HG03064 (cell line): ENCODE measurements around the gene ATP6V1D.
A peak's percentile ranks its signal among the peaks of the same experiment; 100 is the strongest.
"Not testable (repeated sequence)": the region's sequence is repeated elsewhere in the genome, so short reads cannot be mapped to it uniquely, and the experiment has no call there.

ENCODE experiments used
- ATAC-seq: cut with Tn5 transposase; IDR thresholded peaks from one replicate; pipeline ENCODE4 v1.9.1; 2021; ENCODE audit warnings: low read depth; ENCODE audit not compliant: unreplicated experiment

The ATP6V1D gene

DNA sequence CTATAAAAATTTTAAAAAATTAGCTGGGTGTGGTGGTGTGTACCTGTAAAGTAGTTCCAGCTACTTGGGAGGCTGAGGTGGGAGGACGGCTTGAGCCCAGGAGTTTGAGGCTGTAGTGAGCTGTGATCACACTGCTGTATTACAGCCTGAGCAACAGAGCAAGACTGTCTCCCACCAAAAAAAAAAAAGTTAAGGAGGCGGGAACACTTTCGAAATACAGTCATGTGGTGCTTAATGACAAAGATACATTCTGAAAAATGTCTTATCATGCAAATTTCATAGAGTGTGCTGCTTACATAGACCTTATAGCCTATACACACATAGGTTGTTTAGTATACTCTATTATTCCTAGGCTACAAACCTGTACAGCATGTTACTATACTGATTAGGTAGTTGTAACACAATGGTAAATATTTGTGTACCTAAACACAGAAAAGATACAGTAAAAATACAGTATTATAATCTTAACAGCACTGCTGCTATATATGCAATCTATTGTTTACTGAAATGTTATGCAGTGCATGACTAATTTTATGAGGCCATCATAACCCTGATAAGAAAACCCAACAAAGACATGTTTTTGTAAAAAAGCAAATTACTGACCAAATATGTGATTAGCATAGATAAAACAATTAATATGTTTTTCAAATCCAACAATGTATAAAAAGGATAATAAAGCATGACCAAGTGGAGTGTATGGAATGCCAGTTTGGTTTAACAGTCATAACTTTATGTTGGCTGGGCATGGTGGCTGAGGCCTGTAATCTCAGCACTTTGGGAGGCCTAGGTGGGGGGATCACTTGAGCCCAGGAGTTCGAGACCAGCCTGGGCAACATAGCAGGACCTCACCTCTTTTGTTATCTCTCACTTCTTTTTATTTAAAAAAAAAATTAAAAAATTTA is 11.9 kb upstream of the ATP6V1D start:
- ATAC-seq: no peak

DNA sequence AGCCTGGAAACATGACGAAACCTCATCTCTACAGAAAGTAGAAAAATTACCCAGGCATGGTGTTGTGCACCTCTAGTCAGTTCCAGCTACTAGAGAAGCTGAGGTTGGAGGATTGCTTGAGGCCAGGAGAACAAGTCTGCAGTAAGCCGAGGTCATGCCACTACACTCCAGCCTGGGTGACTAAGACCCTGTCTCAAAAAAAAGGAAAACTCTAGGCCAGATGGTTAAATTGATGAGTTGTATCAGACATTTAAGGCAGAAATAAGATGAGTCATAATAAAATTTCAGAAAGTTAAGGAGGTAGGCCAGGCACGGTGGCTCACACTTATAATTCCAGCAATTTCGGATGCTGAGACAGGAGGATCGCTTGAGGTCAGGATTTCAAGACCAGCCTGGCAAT is 11.2 kb upstream of the ATP6V1D start:
- ATAC-seq: no peak

- ATAC-seq: no peak
Measured at GRCh38 chr14:67365476-67365875, 5.9 kb upstream of the ATP6V1D start.

DNA sequence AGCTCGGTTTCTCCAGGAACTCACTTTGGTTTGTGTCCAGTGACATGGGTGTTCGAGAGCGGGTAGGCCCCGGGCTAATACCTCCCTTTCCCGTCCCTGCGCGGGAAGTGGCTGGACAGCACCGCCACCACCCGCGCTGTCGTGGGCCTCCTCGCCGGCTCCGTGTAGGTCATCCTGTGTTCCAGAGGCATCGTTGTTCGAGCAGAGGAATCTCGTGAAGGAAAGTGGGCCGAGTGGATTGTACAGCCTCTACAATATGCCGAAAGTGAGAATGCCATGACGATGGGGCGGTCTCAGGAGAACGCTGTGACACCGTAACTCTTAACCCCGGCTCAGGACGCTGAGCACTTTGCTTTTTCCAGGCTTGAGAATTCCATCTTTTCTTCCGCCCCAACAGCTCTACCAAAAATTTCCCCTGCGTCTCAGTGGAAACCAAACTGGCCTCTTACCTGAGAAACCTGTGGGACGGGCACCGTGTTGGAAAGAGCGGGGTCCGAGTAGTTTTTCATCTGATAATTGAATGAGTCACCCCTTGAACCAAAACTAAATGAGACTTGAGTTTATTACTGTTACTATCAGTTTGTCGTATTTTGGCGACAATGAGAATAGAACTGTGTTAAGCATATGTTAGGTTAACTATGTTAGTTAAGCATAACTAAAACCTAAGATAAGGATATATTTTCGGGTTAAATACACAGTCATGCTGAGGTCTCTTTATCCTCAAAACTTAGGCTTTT is 1.0 kb upstream of the ATP6V1D start:
- ATAC-seq: peak; percentile 31

- peak; percentile 1 for ATAC-seq
Measured at GRCh38 chr14:67358924-67359774, 455 bp downstream of the ATP6V1D start.

DNA sequence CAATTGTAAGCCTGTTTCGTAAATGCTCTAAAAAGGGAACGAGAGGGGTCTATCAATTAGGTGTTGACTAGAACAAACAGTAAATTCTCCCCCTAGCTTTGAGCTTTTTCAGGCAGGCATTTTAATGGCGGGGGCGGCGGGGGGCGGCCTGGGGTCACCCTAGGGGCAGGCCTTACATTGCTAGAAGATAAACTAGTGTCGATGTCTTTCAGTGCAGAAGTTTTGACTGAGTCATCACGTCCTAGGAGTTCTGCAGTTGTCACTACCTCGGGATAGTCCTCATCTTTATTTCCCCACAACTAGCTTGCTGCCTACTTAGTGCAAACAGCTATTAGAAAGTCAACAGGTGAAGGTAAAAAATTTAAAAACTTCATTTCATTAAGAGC is 1.6 kb downstream of the ATP6V1D start:
- ATAC-seq: no peak

DNA sequence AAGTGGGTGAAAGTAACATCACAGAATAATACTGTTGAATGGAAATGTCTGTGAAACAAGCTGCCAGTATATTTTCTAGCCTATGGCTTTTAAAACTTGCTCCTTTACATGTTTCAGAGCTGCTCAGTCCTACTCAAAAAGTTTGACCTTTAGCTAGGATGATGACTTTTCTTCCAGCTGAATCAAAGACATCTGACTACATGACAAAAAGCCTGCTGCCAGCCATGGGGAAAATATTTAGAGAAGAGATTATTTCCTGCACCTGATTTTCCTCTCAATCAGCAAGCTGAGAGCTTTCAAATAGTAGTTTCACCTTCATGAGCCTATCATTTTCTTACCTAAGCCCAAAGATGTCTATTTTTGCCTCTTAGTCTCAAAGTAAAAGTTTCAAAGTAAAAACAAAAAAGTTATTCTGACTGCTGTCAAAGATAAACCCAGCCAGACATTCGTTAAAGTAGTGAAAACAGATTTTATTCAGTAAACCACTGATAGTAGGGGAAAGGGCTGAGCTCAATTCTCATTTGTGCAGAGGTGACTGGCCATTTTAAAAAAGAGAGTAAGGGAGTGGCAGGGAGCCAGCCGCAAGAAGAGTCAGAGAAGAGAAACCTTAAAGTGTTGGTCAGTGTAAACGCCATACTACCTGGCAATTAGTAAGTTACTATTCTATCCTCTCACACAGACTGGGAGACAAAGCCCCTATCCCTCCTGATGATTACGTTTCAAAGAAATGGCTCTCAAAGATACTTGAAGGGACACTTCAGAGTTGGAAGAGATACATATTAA is 2.2 kb downstream of the ATP6V1D start:
- no peak for ATAC-seq

- no peak for ATAC-seq
Measured at GRCh38 chr14:67352055-67352454, 7.5 kb downstream of the ATP6V1D start.

DNA sequence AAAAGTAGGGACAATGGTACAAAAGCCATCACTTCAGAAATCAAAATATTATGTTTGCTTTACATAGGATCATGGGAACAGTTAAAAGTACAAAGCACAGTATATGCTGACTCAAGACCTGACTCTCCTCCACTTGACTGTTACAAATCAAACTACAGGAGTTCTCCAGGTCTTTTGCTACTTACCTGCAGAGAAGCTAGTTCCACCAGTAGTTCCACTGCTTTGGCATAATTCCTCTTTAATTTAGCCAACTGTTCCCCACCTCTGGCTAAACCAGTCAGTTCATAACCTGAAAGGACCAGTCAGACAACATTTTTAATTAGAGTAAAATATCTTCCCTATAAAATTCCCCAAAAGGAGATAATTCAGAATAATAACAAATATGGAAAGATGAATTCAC is 14.0 kb downstream of the ATP6V1D start:
- no peak for ATAC-seq

- no peak for ATAC-seq
Measured at GRCh38 chr14:67343601-67344230, 15.9 kb downstream of the ATP6V1D start.

GRCh38 chr14:67341231-67341630 is 18.4 kb downstream of the ATP6V1D start:
- not testable (repeated sequence) for ATAC-seq

DNA sequence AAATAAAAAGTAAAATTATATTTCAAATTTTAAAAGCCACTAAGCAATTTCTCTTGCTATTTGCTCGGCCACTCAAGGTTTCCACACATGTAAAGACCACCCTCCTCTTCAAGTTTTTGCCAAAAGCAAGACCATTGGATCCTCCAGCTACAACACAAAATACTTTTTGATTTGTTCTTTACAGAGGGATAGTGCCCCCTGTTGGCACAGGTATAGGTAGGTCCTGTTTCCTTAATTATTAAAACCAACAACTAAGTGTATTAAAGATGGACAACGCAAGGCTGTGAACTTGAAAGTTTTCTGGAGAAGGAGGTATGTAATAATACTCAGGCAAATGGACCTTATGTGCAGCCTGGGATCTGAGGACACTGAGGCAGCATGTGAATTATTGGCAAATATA is 23.8 kb downstream of the ATP6V1D start:
- no peak for ATAC-seq

DNA sequence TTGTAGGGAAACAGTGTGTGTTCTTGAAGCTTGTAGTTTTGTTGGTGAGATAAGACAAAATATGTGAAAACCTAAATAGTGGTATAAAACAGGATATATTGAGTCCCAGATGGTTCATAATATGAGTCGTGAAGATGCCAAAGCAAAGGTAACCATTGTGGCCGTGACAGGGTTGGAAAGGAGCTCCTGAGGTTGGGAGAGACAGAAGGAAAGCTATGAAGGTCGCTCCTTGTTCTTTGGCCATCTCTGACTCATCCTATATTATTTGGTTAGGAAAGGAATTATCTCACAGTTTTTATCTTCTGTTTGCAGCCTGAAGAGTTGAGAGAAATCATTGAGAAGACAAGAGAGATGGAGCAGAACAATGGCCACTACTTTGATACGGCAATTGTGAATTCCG is 27.1 kb downstream of the ATP6V1D start:
- ATAC-seq: no peak

GRCh38 chr14:67331368-67332125 is 28.1 kb downstream of the ATP6V1D start:
- no peak for ATAC-seq

DNA sequence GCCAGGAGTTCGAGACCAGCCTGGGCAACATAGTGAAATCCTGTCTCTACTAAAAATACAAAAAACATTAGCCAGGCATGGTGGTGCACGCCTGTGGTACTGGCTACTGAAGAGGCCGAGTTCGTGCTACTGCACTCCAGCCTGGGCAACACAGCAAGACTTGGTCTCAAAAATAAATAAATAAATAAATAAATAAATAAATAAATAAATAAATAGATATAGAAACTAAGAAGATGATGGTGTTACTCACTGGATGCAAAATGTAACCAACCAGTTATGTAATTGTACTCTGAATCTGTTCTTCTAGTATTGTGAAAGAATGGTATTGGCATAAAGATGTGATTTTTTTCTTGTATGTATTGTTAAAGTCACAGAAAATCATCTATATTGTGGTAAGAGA is 29.9 kb downstream of the ATP6V1D start:
- not testable (repeated sequence) for ATAC-seq

DNA sequence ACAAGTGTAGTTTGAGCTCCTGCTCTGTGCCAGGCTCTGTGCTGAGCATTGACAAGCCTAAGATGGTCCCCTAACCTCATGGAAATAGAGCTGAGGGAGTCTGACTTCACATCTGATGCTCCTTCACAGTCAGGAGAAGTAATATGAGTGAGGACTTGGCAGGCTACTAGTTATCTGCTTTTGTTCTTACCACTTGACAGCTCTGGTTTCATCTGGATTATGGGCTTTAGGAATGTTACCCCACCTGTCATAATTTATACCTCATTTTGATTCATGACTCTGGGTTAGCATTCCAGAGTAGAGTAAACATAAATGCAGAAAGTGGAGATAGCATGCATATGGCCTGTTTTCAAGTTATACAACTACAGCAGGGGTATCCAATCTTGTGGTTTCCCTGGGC is 40.5 kb downstream of the ATP6V1D start:
- no peak for ATAC-seq

DNA sequence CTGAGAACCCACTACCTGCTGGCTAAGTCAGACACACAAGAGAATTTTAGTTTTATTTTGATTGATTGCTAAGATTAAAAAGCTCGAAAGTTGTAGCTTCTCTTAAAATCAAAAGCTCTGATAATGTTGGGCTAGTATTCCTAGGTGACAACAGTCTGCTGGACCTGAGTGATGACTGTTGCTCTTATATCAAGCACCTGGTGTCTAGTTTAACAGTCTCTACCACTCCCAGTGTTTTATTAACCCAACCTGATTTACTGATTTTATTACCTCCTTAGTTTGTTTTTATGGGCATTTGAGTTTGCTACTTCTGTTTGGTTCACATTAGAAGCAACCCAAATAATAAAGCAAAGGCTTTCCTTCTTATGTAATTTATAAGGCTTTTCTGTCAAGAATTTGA is 41.8 kb downstream of the ATP6V1D start:
- ATAC-seq: no peak

DNA sequence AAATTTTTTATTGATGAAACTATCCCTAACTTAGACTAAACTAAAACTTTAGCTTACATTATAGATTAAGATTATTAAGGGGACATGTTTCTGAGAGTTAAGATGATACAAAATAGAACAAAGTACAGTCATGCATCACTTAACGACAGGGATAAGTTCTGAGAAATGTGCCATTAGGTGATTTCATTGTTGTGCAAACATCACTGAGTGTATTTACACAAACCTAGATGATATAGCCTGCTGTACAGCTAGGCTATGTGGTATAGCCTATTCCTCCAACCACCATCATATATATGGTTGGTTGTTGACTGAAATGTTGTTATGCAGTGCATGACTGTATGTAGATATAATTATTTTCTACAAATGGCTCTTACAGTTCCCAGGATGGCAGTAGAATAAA is 46.5 kb downstream of the ATP6V1D start:
- ATAC-seq: no peak

- no peak for ATAC-seq
Measured at GRCh38 chr14:67311868-67312267, 47.7 kb downstream of the ATP6V1D start.
